NOMO-1 treated with dmso at 0.1 percent for 144 hours (cell line): ENCODE data around the gene BFSP1.

Experiments used
- DNase-seq: peaks from one replicate; lab custom pipeline; 2025; ENCODE audit not compliant: unreplicated experiment; lab: John Stamatoyannopoulos, UW

The BFSP1 gene

DNA sequence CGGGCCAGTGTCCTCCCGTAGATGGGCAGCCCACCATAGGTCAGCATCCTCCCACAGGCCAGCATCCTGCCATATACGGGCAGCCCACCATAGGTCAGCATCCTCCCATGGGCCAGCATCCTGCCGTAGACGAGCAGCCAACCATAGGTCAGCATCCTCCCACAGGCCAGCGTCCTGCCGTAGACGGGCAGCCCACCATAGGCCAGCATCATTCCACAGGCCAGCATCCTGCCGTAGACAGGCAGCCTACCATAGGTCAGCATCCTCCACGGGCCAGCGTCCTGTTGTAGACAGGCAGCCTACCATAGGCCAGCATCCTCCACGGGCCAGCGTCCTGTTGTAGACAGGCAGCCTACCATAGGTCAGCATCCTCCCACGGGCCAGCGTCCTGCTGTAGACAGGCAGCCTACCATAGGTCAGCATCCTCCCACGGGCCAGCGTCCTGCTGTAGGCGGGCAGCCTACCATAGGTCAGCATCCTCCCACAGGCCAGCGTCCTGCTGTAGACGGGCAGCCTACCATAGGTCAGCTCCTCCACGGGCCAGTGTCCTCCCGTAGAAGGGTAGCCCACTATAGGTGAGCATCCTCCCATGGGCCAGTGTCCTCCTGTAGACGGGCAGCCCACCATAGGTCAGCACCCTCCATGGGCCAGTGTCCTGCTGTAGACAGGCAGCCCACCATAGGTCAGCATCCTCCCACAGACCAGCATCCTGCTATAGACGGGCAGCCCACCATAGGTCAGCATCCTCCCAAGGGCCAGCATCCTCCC is 62.9 kb downstream of the BFSP1 start:
- DNase-seq, result no peak

DNA sequence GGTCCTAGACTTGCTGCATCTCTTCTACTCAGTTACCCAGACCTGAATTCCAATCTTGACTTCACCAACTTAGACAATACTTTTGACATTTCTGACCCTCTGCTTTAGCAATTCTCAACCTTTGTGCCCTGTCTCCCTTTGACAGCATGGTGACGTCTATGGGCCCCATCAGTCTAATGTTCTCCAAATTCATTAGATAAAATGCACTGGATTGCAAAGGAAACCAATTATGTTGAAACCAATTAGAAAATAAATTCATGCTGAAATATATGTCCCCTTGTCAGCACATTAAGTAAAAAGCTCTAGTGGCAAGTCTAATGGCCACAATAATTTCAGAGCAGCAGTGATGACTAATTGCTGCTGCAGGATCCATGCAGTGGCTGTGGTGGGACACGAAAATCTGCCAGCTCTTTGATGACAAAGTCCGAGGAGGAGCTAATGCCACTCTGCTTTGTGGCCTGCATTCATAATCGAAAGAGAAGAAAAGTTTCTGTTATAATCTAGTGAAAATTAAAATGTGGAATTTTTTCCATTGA is 64.0 kb downstream of the BFSP1 start:
- no peak for DNase-seq

DNA sequence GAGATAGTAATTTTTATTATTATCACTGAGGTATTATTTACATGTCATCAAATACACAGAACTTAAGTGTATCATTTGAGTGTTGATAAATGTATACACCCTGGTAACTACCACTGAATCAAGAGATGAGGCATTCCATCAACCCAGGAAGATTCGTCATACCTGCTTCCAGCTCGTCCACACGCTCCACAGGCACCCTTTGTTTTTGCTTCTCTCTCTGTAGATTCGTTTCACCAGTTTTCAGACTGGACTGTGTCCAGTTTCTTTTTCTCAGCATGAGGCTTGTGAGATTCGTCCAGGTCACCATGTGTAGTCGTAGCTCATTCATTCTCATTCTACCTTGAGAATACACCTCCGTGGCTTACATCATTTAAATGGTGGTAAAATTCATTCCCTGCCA is 64.5 kb downstream of the BFSP1 start:
- no peak for DNase-seq

DNA sequence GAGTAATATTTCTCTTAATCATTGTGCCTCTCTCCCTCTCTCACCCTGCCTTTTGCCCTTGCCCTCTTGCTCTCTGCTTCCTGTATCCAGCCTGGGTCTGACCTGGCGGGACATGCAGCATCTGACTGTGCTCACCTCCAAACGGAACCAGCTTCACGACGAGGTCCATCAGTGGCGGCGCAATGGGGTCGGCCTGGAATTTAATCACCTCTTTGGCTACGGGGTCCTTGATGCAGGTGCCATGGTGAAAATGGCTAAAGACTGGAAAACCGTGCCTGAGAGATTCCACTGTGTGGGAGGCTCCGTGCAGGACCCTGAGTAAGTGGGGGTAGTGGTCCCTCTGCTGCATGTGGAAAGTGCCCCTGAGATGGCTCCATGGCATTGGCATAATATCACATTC is 65.9 kb downstream of the BFSP1 start:
- DNase-seq, result no peak

DNA sequence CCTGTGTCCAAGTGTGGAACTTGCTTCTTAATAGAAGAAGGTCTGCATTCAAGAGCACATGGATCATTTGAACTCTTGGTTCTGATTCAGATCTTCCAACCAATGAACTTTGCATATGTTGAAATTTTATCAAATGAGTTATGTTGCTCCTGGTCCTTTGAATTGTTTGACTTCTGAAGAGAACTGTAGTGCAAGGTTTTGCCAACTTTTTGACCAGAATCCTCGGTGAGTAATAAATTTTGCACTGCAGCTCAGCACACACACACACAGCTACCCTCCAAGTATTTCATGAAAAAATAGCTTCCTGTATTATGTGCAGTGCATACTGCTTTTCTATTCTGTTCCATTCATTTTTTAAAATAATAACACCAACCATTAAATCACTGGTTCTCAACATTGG is 67.5 kb downstream of the BFSP1 start:
- DNase-seq, result no peak

DNA sequence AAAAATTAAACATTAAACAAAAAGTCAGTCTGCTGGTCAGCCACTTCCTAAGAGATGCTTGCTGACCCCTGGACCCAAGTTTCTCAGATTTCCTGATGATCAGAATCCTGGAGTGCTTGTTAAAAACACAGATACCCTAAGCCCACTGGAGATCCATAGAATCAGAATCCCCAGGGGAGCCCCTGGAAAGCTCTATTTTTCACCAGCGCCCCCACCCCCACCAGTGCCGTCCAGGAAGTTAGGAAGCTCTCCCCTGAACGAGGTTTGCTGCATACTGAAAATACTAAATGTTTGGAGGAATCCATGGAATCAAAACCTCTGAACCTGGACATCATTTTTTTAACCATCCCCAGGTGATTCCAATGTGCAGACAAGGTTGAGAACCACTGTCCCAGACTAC is 69.2 kb downstream of the BFSP1 start:
- no peak for DNase-seq

DNA sequence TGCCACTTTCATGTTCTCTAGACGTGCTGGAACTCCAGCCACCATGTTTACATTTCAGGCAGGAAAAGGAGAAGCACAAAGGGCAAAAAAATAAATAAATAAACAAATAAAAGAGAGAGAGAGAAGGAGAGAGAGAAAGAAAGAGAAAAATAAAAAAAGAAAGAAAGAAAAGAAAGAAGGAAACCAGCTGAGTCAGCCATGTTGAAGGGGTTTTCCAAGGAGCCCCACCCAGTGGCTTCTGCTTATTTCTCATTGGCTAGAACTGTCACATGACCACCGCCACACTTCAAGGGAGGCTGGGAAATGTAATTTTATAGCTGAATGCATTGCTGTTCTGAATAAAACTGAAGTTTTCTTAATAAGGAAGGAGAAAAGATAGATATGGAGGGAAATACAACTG is 71.1 kb downstream of the BFSP1 start:
- DNase-seq, result no peak

DNA sequence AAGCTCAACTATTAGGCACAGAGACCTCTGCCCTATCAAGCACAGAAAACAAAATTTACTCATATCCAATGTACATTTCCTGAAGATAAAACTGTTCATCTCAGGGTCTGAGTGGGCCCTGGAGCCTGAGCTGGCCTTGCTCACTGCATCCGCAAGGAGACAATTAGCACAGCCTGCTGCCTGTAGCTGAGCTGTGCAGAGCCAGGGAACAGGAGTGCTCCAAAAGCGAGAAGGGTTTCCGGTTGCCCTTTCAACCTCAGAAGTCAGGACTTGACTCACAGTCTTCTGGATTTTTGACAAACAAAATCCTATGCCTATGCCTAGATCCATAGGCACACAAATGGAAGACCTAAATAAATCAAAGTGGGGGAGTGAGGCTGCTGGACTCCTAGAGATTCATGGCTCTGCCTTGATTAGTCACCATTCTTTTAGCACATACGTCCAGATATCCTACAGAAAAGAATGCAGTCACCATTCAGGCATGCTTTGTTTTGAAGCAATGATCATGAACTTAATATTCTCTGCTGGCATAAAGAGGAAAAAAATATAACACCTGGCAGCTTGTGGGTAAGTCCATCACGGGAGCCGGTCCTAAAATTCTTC is 73.5 kb downstream of the BFSP1 start:
- DNase-seq, result no peak

DNA sequence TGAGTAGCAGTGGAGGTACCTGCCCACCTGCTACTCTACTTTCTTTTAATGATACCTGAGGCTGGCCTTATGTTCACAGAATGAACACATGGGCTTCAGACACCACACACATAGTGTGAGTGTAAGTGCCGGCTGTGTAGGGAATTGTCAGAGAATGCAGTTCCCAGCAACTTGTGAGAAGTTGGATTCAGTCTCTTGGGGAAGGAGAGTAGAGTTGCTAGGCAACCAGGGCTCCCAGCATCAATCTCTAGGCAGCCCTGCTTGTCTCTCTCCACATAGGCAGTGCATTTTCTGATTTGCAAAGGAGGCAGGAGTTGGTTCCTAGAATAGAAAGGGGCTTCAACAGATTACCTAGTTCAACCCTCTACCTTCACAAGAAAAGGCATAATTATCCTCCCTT is 74.1 kb downstream of the BFSP1 start:
- DNase-seq, result no peak

DNA sequence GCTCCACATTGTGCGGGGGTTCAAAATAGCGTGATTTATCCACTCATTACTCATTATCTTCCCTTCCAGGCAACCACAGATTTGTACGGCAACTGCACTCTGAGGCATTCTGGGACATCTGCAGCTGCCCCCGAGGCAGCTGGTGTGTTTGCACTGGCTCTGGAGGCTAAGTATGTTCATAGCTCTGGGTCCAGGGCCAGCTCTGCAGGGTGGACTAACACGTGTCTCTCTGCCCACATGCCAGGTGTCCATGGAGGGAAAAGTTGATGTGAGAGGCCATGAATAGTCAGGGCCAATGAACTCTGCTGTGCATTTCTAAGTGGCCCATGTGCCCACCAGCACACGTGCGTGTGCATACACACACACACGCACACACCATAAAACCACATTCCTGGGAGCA is 74.9 kb downstream of the BFSP1 start:
- no peak for DNase-seq

DNA sequence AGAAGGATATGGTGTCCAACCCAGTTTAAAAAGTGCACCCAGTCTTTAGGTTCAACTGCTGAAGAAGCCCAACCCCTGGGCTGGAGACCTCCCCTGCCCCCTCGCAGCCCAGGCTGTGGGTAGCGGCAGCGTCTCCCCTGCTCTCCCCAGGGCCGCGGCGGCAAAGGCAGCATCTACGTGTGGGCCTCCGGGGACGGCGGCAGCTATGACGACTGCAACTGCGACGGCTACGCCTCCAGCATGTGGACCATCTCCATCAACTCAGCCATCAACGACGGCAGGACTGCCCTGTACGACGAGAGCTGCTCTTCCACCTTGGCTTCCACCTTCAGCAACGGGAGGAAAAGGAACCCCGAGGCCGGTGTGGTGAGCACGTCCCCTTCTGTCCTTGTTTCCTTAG is 77.6 kb downstream of the BFSP1 start:
- DNase-seq, result no peak

DNA sequence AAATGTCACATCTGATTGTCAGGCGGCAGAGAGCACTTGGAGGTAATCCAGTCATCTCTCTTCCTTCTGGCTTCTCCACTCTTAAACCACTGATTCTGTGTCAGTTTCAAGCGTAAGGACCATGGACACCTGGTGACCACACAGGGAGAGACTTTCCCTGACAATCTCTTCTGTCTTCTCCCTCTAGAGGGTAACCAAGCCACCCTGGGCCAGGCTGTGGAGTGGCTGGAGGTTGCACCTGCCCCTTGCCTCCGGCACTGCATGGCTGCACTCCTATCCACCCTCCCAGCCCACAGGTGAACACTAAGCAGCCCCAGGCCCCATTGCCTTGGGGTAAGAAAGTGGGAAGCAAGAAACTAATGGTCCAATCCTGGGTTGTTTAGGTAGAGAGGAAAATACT is 78.7 kb downstream of the BFSP1 start:
- DNase-seq, result no peak

DNA sequence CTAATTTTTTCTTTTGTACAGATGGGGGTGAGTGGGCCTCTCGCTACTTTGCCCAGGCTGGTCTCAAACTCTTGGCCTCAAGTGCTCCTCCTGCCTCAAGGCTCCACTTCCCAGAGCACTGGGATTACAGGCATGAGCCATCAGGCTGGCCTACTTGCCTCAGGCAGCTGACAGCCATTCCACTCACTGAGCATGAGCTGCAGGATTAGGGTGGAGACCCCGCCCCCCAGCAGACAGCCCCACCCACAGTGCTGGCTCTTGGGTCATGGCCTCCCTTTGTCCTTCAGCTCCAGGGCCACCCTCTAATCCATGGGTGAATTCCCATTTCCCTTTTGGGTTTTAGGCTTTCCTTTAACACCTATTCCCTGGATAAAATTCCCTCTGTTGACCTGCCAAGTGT is 82.1 kb downstream of the BFSP1 start:
- DNase-seq, result no peak

DNA sequence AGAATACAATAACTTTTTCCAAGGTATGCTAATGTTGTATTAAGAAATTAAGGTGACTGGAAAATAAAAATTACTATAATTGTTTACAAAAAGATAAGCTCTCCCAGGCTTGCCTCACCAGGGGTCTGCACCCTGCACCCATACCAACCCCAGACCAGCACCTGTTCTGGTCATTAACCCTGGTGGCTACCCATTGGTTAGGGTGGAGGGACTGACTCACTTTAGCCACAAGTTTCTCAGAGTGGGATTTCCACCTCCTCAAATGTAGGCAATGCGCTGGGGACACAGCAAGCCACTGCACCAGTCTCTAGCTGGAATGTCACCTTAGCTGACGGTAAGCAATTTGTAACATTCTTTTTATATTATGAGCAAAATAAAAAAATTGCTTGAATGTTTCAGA is 83.1 kb downstream of the BFSP1 start:
- DNase-seq, result no peak

DNA sequence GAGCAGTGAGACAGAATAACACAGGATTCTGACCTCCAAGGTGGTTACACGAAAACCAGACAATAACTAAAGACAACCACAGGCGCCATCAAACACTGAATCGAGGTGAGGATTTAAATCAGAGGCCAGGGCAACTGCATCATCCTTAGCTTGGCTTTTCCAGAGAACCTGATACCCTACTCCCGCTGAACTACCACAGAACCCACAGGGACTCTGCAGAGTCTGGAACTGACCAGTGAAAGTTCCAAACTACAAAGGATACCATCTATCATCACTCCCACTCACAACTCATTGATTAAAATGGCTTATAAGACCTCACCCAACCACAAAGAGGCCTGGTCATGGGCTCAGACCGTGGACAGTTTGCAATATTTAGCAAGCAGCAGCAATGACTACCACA is 85.0 kb downstream of the BFSP1 start:
- DNase-seq, result no peak

DNA sequence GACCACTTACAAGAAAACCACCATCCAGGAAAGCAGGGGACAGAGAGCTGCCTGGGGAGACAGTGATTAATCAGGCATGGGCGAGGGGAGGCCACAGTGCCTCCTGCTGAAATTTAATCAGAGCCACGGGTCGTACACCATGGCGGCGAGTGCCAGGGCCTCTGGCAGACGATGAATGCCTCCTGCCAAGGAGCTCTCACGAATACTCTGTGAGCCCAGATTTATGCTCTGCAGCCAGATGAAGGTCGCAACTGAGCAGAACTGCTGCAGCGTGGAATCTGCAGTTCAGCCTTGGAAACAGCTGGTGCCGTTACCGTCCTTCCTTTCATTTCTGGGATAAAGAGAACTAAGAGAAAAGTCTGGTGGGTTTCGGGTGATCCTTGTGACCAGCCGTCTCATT is 85.6 kb downstream of the BFSP1 start:
- no peak for DNase-seq

DNA sequence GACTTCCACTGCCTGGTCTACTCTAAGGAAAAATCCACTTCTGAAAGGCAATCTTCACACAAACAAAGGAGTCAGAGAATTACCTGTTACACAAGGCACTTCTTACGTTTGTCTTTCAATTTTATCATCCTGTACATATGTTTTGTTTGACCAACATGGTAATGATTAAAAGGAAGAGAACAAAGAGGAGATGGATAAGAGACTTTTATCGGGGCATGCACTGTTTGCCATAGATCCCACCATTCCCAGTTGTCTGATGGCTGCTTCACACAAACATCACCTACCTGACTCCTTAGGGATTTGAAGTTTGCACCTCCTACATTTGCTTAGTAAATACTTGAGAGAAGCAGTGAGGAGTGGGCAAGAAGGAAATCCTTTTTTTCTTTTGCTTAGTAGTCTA is 87.1 kb downstream of the BFSP1 start:
- DNase-seq, result no peak
